KG1 (cell line): Measurements from ENCODE around the gene KRT84.

ENCODE experiments used
- DNase-seq: peaks from one replicate; lab custom pipeline; 2025; lab: John Stamatoyannopoulos, UW

KRT84 gene

GRCh38 chr12:52383331-52383730 is 2.1 kb downstream of the KRT84 start:
- DNase-seq = no peak

DNA sequence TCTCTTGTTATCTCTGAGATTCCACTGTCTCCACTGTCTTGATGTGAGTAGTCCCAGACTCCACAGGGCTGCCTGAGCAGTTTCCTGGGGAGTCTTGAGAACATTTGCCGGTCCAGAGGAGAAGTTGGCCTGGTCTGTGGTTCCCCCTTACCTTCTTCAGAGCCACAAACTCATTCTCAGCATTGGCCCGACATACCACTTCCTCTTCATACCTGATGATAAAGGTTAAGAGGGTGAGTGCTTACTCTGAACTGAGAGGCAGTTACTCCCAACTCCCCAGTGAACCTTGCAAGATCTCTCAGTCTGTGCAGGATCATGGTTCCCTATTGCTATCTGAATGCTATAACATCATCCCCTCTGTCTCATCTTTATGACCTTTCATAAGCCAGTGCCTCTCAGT is 2.6 kb downstream of the KRT84 start:
- DNase-seq = no peak

GRCh38 chr12:52381206-52381605 is 4.2 kb downstream of the KRT84 start:
- no peak for DNase-seq

DNA sequence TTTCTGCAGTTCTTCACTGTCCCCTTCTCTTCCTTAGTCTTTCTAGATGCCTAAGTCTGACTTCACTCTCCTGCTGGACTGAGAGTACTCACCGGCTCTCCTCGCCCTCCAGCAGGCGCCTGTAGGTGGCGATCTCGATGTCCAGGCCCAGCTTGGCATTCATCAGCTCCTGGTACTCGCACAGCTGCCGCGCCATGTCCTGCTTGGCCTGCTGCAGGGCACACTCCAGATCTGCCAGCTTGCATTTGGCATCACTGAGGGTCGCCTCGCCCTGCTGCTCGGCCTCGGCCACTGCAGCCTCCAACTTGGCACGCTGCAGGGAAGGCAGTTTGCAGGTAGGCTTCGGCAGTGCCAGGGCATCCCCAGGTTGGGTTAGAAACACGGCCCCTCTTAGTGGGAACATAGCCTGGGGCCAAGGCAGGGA is 5.2 kb downstream of the KRT84 start:
- DNase-seq = no peak

DNA sequence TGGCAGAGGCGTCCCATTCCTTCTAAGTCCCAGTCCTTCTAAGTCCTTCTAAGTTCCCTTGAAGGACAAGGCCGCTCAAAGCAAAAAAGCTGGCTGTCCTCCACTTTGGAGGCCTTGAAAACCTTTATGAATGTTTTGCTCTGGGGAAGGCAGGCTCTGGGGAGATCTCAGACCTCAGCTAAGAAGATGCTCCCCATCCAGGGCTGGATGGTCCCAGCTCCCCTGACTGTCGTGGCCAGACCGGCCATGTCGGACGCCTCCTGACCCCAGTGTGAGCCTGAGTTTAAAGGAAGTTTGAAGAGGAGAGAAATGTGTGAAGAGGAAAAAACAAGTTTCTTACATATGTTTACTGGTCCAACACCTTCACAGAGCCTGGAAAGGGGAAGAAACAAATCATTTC is 5.9 kb downstream of the KRT84 start:
- no peak for DNase-seq

- DNase-seq = no peak
Observed at GRCh38 chr12:52378091-52378490, 7.4 kb downstream of the KRT84 start.

- no peak for DNase-seq
Observed at GRCh38 chr12:52377266-52377665, 8.2 kb downstream of the KRT84 start.

GRCh38 chr12:52372216-52373154 is 13.0 kb downstream of the KRT84 start:
- DNase-seq = no peak

DNA sequence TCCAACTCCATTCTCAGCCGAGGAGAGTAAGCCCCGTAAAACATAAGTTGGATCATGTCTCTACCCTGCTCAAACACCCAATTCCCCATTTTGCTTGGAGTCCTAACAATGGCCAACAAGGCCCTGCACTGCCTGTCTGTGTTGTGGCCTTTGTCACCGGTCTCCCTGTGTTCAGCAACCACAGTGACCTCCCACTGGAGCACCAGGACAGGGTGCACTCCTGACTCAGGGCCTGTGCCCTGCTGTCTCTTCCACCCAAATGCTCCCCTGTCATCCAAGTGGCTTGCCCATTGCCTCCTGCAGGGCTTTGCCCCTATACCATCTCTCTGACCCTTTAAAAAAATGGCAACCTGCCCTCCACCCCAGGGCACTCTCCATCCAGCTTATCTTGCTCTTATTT is 13.7 kb downstream of the KRT84 start:
- DNase-seq = no peak

- DNase-seq = no peak
Observed at GRCh38 chr12:52370926-52371608, 14.4 kb downstream of the KRT84 start.

- no peak for DNase-seq
Observed at GRCh38 chr12:52369809-52370208, 15.6 kb downstream of the KRT84 start.

DNA sequence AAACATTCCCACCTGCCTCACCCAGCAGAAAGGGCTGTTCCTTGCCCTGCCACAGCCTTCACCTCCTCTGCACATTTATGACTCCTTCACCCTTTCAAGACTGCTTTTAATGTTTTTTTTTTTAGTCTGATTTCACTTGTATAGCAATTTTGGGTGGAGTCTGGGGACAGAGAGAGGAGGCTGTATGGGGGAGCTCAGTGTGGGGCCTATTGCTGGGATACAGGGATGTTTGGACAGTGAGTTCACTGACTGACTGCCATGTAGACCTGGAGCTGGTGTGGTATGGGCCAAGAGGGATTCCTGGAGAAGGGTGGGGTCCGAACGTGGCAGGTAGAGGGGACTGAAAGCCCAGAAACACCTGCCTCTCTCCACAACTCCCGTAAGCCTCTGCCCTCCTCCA is 16.2 kb downstream of the KRT84 start:
- DNase-seq = no peak

DNA sequence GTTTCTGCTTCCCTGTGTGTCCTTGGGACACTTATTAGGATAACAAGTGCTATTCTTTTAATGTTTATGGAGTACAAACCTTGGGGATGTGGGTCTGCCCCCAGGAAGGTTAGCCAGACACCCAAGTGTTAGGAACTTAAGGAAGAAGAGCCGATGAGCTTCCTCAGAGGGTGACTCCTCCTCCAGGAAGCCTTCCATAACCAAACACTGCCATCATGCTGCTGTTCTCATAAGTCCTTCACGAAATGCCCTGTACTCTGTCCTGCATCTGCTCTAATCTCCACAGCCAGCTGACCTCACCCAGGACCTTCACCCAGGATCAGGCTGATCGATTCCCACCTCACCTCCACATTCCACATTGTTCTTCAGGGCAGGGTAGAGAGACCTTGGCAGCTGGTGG is 16.9 kb downstream of the KRT84 start:
- DNase-seq = no peak

GRCh38 chr12:52367876-52368275 is 17.6 kb downstream of the KRT84 start:
- DNase-seq = no peak

DNA sequence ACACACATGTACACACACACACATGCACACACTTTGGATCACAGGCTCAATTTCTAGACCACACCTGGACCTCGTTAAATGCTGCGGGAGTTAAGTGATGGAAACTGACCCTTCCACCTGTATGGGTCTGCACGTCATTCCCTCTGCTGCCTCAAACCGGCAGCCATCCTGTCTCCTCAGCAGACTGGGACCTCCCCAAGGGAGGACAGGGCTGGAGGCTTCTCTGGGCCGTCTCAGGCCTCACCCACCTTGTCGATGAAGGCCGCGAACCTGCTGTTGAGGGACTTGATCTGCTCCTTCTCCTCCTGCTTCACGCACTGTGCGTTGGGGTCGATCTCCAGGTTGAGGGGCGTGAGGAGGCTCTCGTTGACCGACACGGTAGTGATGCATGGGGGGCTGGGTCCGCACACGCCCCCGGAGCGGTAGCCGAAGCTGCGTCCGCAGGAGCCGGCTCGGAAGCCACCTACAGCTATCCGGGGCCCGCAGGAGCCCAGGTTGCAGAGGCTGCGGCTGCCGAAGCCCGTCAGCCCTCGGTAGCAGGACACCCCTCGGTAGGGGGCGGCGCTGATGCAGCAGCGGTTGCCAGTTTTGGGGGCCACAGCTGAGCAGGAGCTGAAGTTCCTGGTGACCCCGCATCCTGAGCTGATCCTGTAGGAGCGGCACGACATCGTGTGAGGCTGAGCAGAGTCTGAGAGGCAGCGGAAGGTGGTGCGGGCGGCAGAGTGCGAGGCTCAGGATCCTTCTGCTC is 18.5 kb downstream of the KRT84 start, which contains the start of gene KRT85:
Gene KRT85, minus strand, starts transcription at position 744 of the 748 bp plus-strand sequence. Its CDS starts 76 bp downstream, at position 668.
- DNase-seq = no peak

DNA sequence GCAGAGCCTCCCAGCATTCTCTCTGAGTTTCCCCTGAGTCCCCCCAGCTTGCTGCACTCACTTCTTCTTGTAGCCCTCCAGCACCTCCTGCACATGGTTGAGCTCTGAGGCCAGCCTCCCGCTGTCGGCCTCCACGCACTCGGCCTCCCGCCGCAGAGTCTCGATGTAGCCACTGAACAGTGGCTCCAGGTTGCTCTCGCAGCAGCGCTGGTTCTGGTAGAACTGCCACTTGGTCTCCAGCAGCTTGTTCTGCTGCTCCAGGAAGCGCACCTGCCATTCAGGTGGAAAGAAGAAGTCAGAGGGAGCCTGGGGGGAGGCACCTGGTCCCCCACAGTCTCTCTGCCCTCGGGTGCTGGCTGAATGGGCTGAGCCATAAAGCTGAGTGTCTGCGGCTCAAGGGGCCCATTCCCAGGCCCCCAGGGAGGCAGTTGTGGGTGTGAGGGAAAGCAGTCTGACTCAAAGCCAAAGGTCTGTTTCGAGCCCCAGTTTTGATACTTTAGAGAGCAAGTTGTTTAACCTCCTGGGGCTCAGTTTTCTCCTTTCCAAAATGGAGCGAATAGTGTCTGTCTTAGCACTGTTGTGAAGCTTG is 20.5 kb downstream of the KRT84 start:
- DNase-seq = no peak

DNA sequence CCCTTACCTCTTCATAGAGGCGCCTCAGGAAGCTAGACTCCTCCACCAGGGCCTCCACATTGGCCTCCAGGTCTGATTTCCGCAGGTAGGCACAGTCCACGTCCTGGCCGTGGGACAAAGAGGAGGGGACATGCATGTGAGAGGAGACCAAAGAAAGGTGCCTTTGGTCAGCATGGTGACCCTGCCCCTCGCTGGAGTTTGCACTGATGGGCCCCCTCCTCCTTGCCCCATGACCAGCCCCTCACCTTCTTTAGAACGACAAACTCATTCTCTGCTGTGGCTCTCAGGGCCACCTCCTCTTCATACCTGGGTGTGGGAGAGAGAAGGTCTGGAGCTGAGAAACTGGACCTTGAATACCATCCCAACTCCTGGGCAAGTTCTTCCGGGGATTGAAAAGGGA is 21.4 kb downstream of the KRT84 start:
- no peak for DNase-seq

- no peak for DNase-seq
Observed at GRCh38 chr12:52363111-52363679, 22.3 kb downstream of the KRT84 start.

GRCh38 chr12:52362118-52362726 is 23.2 kb downstream of the KRT84 start:
- DNase-seq = no peak

- DNase-seq = no peak
Observed at GRCh38 chr12:52361553-52361952, 23.9 kb downstream of the KRT84 start.

- DNase-seq = no peak
Observed at GRCh38 chr12:52360663-52361271, 24.7 kb downstream of the KRT84 start.
